ENCODE results near the gene ZNF835.

- no peak for TF ChIP-seq CTCF (IDR thresholded peaks at IDR 0.05; ENCODE audit: low read depth, low read length, poor library complexity, severe bottlenecking)
- no peak for TF ChIP-seq EZH2phosphoT487 (IDR thresholded peaks at IDR 0.05; ENCODE audit: borderline replicate concordance, low read length)
Observed at GRCh38 chr19:56663931-56664500, 7.5 kb downstream of the ZNF835 start.
